ENCODE data around the gene USB1.
A peak's percentile ranks its signal among the peaks of the same experiment; 100 is the strongest.
"Not testable (repeated sequence)": the region's sequence is repeated elsewhere in the genome, so short reads cannot be mapped to it uniquely, and the experiment has no call there.

USB1 gene

DNA sequence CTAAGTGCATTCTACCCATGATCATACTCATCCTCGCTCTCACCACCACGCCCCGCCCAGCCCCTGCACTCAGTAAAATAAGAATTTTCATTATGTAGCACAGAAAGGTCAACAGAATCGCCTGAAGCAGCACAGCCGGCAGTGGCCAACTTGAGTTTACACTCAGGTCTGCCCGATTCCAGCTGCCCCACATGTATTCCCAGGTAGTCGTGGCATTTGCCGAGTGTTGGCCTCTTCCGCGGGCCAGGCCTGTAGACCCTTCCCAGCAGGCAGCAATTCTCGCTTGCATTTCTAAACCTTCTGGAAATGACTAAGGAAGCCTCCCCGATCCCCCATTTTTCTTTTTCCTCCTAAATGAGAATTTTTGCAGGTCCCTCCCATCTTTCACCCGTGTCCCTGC lies 30.9 kb upstream of the USB1 start:
- DNase-seq = no peak

DNA sequence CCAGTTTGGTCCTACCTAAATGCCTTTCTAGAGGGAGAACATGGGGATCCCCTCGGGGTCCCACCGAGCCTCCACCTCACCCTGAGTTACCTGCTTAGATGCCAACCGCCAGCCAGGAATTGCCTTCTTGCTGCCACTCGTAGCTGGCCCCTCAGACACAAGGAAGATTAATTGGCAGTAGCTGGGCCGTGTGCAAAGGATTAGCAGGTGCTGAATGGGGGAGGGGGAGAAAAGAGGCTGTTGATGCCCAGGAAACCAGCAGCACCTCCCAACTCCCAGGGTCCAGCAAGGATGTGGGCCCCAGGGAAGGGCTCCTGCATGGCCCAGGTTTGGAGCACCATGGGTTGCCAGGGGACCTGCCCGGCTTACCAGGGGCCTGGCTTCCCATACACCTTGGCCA lies 30.2 kb upstream of the USB1 start, which contains the start of gene CNGB1:
Gene CNGB1, minus strand, starts transcription at position 159 of the 400 bp plus-strand sequence. CDS start 3,842 bp downstream, outside the sequence.
- DNase-seq = no peak

DNA sequence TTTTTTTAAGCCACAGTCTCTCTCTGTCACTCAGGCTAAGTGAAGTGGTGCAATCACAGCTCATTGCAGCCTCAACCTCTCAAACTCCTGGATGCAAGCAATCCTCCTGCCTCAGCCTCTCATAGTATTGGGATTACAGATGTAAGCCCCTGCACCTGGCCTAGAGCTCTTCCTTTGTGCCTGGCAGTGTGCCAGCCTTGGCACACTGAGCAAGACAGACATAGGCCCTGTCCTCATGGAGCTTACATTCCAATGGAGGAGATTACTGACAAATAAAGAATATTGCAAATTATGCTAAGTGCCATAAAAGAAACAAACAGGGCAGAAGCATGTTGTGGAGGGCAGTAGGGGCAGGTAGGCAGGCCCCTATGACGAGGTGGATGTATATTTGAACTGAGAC lies 29.4 kb upstream of the USB1 start:
- no peak for DNase-seq

DNA sequence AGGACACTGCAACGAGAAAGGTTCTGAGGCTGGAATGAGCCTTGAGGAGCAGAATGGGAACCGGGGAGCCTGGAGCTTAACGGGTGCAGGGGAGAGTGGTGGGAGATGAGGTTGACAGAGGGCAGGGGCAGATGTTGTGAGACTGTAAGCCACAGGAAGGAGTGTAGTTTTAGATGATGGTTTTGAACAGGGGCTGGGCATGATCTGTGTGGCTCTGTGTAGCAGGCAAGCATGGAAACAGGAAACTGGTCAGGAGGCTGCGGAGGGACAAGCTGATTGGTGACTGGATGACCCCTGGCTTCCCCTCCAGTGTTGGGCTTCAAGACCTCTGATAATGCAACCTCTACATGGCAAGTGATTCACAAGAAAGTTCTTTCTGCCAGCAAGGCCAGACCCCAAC lies 28.9 kb upstream of the USB1 start:
- DNase-seq = no peak

DNA sequence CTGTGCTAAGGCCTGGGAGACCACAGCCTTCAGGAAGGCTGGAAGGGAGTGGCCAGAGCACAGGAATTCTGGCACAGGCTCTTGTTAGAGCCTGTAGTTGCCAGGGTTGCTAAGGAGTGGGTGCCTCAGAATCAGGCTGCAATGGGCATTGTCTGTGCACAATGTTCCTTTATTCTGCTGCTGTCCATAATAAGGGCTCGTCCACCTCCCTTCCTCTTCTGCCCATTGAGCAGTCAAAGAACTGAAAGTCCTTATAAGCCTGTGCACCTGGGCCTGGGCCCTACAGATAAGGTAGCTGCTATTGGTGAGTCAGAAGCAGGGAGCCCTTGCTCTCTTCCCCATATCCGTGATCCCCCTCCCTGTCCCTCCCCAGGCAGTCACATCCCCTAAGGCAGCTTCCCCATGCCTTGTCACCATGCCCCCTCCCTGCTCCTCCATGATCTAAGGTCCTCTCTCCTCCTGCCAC lies 24.8 kb upstream of the USB1 start:
- DNase-seq = no peak

DNA sequence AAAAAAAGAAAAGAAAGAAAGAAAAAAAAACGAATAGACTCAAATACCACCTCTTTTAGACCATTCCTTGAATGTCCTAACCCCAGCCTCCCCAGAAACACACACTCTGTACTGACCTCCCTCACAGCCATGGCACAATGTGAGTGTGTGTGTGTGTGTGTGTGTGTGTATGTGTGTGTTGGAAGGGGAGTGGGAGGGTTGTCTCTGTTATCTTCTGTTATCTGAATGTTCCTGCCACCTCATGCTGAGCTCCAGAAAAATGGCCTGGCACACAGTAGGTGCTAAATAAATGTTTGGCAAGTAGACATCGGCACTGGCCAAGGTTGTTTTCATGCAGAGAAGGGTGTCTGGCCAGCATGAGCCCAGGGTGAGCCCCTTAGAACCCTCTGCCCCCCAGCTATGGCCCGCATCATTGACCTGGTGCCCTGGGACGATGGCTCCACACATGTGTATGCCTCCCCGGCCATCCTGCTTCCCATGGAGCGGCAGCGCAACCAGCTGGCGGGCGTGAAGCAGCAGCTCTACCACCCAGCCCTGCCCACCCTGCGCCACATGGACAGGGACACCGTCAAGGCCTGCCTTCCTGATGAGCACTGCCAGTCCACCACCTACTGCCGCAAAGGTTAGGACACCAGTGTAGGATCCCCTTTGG lies 23.7 kb upstream of the USB1 start:
- no peak for DNase-seq

DNA sequence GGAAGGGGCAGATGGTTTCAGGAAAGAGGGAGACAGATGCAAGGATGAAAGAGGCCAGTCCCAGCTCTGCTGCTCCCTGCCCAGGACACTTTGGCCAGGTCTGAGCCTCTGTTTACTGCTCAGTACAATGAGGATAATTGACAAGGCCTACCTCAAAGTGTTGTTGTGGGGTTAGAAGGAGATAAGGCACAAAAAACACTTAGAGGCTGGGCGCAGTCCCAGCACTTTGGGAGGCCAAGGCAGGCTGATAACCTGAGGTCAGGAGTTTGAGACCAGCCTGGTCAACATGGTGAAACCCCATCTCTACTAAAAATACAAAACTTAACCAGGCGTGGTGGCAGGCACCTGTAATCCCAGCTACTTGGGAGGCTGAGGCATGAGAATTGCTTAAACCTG lies 23.1 kb upstream of the USB1 start:
- not testable (repeated sequence) for DNase-seq

DNA sequence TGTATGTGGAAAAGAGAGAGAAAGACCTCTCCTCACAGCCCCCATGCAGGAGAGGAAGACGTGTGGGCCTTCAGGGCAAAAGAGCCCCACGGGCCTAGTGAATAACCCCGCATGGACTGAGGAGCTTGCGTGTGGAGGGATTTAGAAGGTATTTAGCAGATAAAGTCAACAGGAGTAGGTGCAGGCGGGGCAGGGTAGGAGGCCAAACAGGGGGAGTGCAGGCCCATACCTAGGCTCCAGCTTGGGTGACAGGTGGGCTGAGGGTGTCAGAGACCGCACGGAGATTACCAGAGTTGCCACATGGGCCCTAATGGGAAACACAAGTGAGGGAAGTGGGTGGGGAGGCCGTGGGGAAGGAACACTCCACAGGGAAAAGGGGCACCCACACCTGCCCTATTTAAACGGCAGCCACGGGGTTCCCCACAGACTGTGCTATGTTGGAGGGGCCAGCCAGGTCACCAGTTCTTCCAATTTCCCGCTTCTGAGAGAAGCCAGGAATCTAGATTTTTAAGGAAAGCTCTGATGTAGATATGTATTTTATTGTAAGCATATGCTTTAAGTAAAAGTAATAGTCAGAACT lies 22.1 kb upstream of the USB1 start:
- DNase-seq = no peak

DNA sequence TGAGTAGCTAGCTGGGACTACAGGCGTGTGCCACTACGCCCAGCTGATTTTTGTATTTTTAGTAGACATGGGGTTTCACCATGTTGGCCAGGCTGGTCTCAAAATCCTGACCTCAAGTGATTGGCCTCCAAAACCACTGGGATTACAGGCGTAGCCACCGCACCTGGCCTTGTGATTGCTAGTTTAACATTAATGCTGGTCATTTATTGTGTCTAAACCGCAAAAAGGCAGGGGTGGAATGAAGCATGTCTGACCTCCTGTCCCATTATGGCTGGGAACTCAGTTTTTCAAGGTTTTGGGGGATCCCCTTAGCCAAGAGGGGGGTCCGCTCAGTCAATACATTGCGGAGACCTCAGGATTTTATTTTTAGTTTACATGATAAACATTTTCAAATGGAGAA lies 19.6 kb upstream of the USB1 start:
- DNase-seq = no peak

DNA sequence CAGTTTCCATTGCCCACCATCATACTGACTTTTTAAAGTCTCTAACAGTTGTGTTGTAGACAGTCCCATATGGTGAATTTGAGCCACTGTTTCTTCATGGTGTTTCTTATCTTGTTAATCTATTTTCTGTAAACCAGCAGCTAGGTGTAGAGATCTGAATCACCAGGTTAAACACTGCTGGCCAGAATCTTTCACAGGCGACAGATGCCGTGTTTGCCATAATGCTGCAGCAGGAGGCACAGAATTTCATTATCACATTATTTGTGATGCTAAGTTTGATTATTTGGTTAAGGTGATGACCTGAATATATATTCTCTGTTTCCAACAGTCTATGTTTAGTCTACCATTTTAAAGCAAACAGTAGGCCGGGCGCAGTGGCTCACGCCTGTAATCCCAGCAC lies 18.8 kb upstream of the USB1 start:
- no peak for DNase-seq

DNA sequence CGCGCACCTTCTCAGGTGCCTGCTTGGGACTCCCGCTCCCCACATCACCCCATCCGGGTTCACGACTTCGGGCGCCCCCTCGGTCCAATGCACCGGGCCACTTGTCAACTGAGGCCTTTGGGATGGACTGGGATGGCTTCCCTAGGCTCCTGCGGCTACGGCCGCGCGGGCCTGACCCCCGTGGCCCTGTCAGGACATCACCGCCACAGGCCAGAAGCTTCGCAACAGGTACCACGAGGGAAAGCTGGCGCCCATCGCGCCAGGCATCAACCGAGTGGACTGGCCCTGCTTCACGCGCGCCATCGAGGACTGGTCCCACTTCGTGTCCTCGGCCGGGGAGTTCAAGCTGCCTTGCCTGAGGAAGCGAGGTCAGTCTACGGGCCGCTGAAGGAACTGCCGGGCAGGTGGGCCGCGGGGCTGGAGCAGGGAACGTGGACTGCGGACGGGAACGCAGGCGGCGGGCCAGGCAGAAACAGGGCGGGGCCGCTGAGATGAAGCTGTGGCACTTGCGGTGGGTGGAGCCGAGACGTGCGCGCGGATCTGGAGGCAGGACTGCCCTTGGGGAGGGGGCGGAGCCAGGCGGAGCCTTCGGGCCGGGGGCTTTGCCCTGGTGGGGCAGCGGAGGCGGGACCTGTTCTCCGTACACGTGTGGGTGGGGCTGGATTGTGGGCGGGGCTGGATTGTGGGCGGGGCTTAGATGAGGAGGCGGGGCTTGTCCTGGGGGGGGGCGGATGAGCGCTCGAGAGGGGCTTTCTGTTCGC lies 16.6 kb upstream of the USB1 start:
- peak; percentile 95 for DNase-seq

DNA sequence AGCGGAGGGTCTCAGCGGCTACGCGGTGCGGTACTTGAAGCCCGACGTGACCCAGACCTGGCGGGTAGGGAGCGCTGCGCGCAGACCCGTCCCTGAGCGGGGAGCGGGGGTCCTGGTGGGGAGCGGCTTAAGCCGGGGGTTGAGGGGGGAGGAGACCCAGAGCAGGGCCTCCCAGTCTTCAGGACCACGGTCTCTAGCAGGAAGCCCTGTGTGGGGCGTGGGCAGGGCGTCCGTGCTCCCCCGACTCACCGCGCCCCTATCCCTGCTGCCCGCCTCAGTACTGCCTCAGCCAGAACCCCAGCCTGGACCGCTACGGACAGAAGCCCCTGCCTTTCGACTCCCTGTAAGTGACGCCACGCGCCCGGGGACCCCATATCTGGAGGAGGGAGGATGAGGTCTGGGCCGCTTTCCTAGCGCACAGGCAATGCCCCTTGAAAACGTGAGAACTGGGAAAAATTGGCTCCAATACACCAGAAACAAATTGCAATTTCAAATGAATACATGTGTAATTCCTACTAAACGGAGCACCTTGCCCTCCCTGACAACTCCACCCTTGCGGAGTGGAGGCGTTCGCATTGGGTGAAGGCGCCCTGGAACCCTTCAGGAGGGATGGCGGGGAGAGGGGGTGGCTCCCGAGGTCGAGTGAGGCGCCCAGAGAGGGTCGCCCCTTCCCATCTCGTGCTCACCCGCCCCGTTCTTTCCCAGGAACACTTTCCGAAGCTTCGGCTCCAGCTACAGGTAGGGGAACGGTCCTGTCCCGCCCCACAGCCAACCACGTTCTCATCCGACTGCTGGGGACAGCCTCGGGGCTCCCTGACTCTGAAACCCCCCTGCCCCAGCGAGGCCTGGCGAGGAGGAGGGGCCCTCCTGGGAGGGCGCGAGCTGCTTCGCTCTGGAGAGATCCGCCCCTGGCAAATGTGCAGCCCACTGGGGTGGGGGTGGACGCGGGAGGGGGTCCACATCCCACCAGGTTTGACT lies 15.7 kb upstream of the USB1 start:
- DNase-seq = no peak

DNA sequence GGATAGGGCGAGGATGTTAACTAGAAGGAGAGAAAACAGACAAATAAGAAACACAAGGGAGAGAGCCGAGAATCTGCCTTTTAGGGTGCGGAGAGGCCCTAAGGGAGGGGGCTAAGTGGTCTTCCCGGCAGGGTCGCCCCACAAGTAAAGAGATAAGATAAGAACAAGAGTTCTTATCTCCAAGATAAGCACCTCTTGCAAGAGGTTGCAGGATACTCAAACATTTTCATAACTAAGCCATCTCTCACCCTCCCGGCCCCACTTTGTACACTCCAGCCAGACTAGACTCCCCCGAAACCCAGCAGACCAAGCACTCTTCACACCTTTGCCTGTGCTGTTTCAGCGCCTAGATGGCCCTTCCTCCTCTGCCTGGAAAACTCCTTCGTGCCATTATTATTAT lies 15.0 kb upstream of the USB1 start:
- no peak for DNase-seq

DNA sequence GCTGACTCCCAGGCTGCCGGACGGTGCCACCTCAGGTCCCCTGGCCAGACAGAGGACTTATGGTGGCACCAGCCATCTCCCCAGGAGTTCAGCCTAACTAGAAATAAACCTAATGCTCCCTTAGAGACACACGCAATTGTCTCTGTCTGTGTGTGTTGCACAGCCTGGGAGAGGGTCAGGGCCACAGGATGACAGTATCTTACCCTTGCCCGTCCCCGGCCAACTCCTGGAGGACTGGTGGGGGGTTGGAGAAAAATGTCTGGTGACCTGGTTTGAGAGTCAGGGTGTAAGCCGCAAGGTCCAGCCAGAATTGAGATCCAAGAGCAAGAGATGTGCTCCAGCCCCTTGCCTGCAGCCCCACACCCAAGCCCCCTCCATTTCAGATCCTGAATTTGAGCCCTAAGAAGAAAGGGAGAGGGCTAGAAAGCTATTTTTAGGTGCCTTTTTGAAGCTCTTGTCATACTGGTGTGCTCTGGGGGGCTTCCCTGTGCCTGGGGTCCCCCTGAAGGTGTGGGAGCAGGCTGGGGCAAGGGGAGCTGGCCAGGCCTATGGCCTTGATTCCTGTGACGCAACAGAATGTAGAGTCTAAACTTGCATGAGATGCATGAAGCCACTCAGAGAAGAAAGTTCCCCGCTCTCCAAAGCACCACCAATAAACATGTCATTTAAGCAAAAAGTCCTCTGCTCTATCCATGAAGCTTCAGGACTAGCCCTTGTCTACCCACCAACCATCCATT lies 13.6 kb upstream of the USB1 start:
- DNase-seq = no peak

DNA sequence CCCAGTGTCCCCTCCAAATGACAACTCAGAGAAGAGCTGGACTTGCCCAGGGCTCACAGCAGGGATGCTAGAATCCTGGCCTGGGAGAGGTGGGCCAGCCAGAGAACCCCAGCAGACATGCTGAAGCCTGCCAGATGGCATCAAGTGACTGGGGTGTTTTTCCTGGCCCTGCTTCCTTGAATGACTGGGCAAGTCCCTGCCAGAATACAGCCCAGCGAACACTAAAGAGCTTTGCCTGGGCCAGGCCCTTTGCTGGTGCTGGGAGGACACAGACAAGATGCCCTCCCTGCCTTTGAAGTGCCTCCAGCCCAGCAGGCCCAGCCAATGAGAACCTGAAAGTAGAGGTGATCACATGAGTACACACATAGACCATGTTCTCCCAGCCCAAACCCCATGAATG lies 12.3 kb upstream of the USB1 start:
- DNase-seq = no peak

DNA sequence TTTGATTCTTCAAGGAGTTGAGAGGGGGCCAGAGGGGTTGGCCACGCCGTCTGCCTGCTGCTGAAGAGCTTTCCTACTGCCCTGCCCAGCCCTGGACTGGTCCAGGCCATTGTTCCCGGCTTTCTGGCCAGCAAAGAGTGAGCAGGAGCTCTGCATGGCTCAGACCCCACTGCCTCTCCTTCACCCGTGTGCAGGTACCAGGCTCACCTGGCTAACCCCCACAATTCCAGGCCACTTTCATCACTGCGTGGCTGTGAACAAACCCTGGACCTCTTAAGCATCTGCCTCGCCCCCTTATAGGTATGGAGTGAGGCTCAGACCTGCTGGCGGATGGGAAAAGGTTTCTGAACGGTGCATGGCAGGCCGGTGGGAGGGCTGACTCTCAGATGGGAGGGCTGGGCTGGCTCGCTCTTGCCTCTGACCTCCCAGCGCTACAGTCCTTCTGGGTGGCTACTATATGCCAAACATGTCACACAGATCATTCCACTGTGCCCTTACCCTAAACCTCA lies 9.6 kb upstream of the USB1 start:
- DNase-seq = no peak

DNA sequence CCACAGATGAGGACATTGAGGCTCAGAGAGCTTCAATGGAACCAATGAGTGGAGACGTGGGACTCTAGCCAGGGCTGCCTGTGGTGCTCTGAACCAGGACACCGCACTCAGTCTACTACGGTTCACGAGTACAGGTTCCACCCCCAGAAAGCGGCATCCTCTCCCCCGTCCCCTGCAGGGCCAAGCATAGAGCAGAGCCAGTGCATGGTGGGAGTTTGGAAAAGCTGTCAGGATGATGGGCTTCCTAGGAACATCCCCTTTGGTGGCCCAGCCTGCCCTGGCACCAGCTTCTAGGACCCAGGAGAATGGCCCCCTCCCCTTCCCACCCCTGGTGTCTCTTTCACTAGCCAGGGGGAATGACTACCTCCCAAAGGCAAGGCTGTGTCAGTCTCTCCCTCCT lies 9.1 kb upstream of the USB1 start:
- DNase-seq = no peak

DNA sequence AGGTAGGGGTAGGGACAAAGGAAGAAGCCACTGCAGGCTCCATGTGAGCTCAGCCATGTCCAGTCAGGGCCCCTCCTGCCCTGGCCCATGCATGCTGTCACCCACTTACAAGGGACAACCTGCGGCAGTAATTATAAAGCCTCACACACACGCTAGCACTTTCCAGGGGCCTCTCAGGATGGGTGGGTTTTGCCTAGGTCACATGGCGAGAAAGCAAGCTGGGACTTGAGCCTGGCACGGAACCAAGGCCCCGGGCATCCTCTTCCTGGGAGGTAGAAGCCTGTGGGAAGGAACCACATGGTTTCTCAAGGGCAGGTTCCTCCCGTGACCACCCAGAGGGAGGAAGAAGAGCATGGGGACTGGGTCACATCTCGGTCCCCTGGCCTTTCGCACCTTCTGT lies 7.8 kb upstream of the USB1 start:
- no peak for DNase-seq

DNA sequence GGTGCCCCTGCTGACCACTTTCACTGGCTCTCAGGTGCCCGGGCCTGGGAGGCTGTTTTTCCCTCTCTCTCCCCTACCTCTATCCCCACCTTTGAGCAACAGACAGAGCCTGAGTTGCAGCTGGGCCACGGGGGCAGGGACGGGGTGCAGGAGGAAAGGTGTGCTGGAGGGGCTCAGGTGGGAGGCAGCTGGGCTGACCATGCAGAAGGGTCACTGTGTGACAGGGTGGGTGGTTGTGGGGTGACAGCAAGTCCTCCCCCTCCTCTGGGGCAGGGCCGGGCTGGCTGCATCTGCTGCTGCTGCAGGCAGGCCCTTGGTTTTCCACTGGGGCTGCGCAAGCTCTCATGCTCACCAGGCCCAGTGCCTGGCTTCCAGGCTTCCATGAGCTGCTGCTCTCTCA lies 7.3 kb upstream of the USB1 start:
- DNase-seq = no peak

DNA sequence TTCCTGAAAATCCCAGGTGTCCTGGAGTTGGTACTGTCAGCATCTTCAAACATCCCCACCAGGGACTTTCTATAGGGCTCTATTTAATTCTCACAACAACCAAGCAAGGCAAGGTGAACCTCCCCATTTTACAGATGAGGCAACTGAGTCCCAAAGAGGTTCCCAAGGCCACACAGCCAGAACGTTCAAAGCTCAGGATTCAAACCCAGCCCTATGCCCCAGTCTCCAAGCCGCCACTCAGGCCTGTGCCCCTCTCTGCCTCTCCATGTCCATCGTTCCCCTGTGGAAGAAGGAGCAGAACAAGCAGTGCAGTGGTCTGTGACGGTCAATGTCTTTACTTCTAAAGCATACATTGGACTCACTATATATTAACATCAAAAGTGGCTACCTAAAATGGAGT lies 6.8 kb upstream of the USB1 start:
- DNase-seq = no peak

DNA sequence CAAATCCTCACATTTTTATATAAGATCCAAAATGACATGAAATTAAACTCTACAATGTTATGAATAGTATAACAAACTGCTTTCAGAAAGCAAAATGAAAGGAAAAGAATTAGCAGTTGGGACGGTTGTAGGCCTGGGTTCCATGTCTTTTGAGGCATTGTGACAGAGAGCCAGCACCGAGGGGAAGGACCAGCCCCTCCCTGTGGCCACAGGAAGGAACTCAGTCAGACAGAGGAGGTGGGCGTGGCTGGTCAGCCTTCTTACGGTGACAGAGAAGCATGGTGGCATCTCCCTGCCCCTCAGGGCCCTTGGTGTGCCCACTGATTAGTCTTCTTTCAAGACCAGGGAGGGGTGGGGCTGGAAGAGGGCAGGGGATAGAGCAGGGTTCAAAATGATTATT lies 6.4 kb upstream of the USB1 start:
- DNase-seq = peak; percentile 65
